GM12891 (cell line): ENCODE results near the gene GNB1L.

Experiments
- POLR2A ChIP-seq: IDR thresholded peaks from 2 replicates; pipeline ENCODE4 v1.6.1; 2011; ENCODE audit warnings: low read depth, low read length, control low read depth
- POLR2AphosphoS5 ChIP-seq: IDR thresholded peaks from 2 replicates; pipeline ENCODE4 v1.6.1; 2011; ENCODE audit warnings: low read depth, low read length, control low read depth
- POU2F2 ChIP-seq: IDR thresholded peaks from 2 replicates; pipeline ENCODE4 v1.6.1; 2011; ENCODE audit warnings: low read depth, mild to moderate bottlenecking, control low read depth, low read length, moderate library complexity
- SPI1 ChIP-seq: IDR thresholded peaks from 2 replicates; pipeline ENCODE4 v1.6.1; 2011; ENCODE audit warnings: low read depth, low read length, control low read depth
- TAF1 ChIP-seq: IDR thresholded peaks from 2 replicates; pipeline ENCODE4 v1.6.1; 2011; ENCODE audit warnings: low read depth, low read length, control low read depth

- TF ChIP-seq POLR2A: no peak
- TF ChIP-seq POLR2AphosphoS5: no peak
- no peak for TF ChIP-seq TAF1
- TF ChIP-seq POU2F2: no peak
- TF ChIP-seq SPI1: no peak
Observed at GRCh38 chr22:19880786-19881569, 26.3 kb upstream of the GNB1L start.
